Measurements from ENCODE around the gene PKD2.

The PKD2 gene

DNA sequence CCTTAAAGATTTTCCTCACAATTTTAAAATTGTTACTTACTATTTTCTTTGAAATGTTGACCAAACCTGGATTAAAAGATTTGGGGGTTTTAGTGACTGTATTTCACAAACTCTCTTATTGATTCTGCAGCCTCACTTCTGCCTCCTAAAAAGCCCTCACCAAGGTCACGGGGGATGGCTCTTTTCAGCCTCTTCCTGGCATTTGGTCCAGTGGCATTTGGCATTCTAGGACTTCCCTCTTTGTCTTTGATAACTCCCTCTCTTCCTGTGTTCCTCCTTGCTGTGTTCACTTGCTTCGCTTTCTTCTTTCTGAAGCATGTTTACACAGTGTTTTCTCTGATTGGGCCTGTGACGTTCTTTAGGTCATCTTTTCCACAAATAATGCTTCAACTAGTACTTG, 21.5 kb downstream of the PKD2 start:
- TF ChIP-seq EZH2 (optimal IDR thresholded peaks at IDR 0.05; ENCODE audit: low read depth, low read length) (no peak), EZH2phosphoT487 (IDR thresholded peaks at IDR 0.05; ENCODE audit: low read length) (no peak)
- TF ChIP-seq, protein P1, sequence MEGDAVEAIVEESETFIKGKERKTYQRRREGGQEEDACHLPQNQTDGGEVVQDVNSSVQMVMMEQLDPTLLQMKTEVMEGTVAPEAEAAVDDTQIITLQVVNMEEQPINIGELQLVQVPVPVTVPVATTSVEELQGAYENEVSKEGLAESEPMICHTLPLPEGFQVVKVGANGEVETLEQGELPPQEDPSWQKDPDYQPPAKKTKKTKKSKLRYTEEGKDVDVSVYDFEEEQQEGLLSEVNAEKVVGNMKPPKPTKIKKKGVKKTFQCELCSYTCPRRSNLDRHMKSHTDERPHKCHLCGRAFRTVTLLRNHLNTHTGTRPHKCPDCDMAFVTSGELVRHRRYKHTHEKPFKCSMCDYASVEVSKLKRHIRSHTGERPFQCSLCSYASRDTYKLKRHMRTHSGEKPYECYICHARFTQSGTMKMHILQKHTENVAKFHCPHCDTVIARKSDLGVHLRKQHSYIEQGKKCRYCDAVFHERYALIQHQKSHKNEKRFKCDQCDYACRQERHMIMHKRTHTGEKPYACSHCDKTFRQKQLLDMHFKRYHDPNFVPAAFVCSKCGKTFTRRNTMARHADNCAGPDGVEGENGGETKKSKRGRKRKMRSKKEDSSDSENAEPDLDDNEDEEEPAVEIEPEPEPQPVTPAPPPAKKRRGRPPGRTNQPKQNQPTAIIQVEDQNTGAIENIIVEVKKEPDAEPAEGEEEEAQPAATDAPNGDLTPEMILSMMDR (IDR thresholded peaks at IDR 0.05; ENCODE audit: low read length): no peak
- no peak overlapping the region for H3K27ac ChIP-seq (ENCODE audit: low read length)
- no peak overlapping the region for H2AFZ ChIP-seq (ENCODE audit: low read length)
- no peaks in the 10 kb centered on the region for H3K27me3 ChIP-seq (replicated peaks; ENCODE audit: insufficient read depth, low read length)
- no peaks in the 10 kb centered on the region for H4K20me1 ChIP-seq (ENCODE audit: insufficient read depth, low read length)
- peaks cover 45% of the 10 kb centered on the region for H3K4me1 ChIP-seq (ENCODE audit: low read length)
- H3K79me2 ChIP-seq (ENCODE audit: low read length): 0 out of 2 replicates have a peak, but pooled peaks cover 2% of the 10 kb centered on the region
- H3K4me2 ChIP-seq (ENCODE audit: low read depth, low read length): no peak overlapping the region
- no peaks in the 10 kb centered on the region for H3K36me3 ChIP-seq (replicated peaks; ENCODE audit: insufficient read depth, low read length)
- DNase-seq: no peak
- peaks cover 22% of the 10 kb centered on the region for H3F3A ChIP-seq (ENCODE audit: insufficient read depth, low read length)
- no peaks in the 10 kb centered on the region for H3K9me3 ChIP-seq (replicated peaks; ENCODE audit: insufficient read depth, low read length)
- H3K4me3 ChIP-seq (ENCODE audit: low read length): no peak overlapping the region
- H3K9me2 ChIP-seq (replicated peaks; ENCODE audit: insufficient read depth, low read length): no peaks in the 10 kb centered on the region
- H3K9ac ChIP-seq (ENCODE audit: low read length): no peak overlapping the region

DNA sequence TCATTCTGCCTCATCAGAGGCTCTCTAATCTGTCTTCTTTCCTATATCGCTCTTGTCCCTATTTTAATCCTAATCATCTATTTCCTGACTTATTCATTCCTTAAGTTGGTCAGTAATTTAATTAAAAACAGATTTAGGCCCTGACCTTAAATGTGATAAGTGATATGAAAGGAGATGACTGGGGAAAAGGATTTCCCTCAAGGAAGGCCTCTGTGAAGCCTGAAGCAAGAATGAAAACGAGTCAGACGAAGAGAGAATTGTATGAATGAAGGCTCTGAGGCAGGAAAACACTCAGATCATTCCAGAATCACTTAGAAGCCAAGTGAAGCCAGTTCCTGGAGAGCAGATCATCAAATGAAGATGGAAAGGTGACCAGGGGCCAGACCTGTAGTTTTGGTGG, 22.1 kb downstream of the PKD2 start:
- TF ChIP-seq EZH2phosphoT487 (IDR thresholded peaks at IDR 0.05; ENCODE audit: low read length) (no peak), EZH2 (optimal IDR thresholded peaks at IDR 0.05; ENCODE audit: low read depth, low read length) (no peak)
- TF ChIP-seq, protein P1 (IDR thresholded peaks at IDR 0.05; ENCODE audit: low read length): no peak
- 0 out of 2 replicates have a peak, but pooled peaks cover 2% of the 10 kb centered on the region for H3K79me2 ChIP-seq (ENCODE audit: low read length)
- H3K9me3 ChIP-seq (replicated peaks; ENCODE audit: insufficient read depth, low read length): no peaks in the 10 kb centered on the region
- no peaks in the 10 kb centered on the region for H3K36me3 ChIP-seq (replicated peaks; ENCODE audit: insufficient read depth, low read length)
- H3K9ac ChIP-seq (ENCODE audit: low read length): no peak overlapping the region
- no peak overlapping the region for H3K4me3 ChIP-seq (ENCODE audit: low read length)
- H3K4me1 ChIP-seq (ENCODE audit: low read length): peaks cover 45% of the 10 kb centered on the region
- DNase-seq: no peak
- H2AFZ ChIP-seq (ENCODE audit: low read length): no peak overlapping the region
- peaks cover 22% of the 10 kb centered on the region for H3F3A ChIP-seq (ENCODE audit: insufficient read depth, low read length)
- no peaks in the 10 kb centered on the region for H3K27me3 ChIP-seq (replicated peaks; ENCODE audit: insufficient read depth, low read length)
- H3K27ac ChIP-seq (ENCODE audit: low read length): no peak overlapping the region
- no peaks in the 10 kb centered on the region for H4K20me1 ChIP-seq (ENCODE audit: insufficient read depth, low read length)
- no peak overlapping the region for H3K4me2 ChIP-seq (ENCODE audit: low read depth, low read length)
- H3K9me2 ChIP-seq (replicated peaks; ENCODE audit: insufficient read depth, low read length): no peaks in the 10 kb centered on the region

DNA sequence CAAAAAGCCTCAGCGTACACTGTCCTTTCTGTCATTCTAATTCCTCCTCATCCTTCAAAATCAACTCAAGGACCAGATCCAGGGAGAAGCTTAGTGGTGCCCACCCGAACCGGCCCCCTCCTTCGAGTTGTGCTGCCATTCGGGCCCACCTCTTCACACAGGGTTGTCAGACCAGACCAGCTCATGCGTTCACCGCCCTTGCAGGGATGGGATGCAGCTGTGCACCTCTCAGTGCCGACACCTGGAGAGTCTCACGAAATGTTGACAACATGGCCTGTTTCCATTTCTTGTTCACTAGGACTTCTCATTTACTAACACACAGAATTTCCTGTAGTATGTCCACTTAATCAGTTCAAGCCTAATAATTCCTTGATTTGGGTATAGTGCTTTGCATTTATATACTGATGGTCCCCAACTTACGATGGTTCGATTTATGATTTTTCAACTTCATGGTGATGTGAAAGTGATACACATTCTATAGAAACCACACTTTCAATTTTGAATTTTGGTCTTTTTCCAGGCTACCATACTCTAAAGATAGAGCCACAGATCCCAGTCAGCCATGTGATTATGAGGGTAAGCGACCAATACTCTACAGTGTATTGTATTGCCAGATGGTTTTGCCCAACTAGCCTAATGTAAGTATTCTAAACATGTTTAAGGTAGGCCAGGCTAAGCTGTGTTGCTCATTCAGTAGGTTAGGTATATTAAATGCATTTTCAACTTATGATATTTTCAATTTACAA, 23.3 kb downstream of the PKD2 start:
- Histone ChIP-seq H3K79me2 (ENCODE audit: low read length) (0 out of 2 replicates have a peak, but pooled peaks cover 2% of the 10 kb centered on the region), H2AFZ (ENCODE audit: low read length) (no peak overlapping the region), H3K9me3 (replicated peaks; ENCODE audit: insufficient read depth, low read length) (no peaks in the 10 kb centered on the region), H3K4me1 (ENCODE audit: low read length) (peaks cover 45% of the 10 kb centered on the region), H3K9me2 (replicated peaks; ENCODE audit: insufficient read depth, low read length) (no peaks in the 10 kb centered on the region), H3K4me3 (ENCODE audit: low read length) (0 out of 2 replicates have a peak overlapping the region, but pooled peaks have one; percentile 6), H3K9ac (ENCODE audit: low read length) (no peak overlapping the region), H3K27ac (ENCODE audit: low read length) (peak overlapping the region; percentile 38; the same call in 1 of the 2 replicates), H3K4me2 (ENCODE audit: low read depth, low read length) (peak overlapping the region; percentile 37), H3K36me3 (replicated peaks; ENCODE audit: insufficient read depth, low read length) (no peaks in the 10 kb centered on the region), H3K27me3 (replicated peaks; ENCODE audit: insufficient read depth, low read length) (no peaks in the 10 kb centered on the region), H3F3A (ENCODE audit: insufficient read depth, low read length) (peaks cover 22% of the 10 kb centered on the region), H4K20me1 (ENCODE audit: insufficient read depth, low read length) (no peaks in the 10 kb centered on the region)
- peak; percentile 64 for DNase-seq
- TF ChIP-seq EZH2phosphoT487 (IDR thresholded peaks at IDR 0.05; ENCODE audit: low read length): no peak
- TF ChIP-seq EZH2 (optimal IDR thresholded peaks at IDR 0.05; ENCODE audit: low read depth, low read length): no peak
- TF ChIP-seq, protein P1 (IDR thresholded peaks at IDR 0.05; ENCODE audit: low read length): no peak

All from MM.1S (cell line).